ENCODE measurements around the gene RNF151.
"Not testable (repeated sequence)": the region's sequence is repeated elsewhere in the genome, so short reads cannot be mapped to it uniquely, and the experiment has no call there.

Gene RNF151

DNA sequence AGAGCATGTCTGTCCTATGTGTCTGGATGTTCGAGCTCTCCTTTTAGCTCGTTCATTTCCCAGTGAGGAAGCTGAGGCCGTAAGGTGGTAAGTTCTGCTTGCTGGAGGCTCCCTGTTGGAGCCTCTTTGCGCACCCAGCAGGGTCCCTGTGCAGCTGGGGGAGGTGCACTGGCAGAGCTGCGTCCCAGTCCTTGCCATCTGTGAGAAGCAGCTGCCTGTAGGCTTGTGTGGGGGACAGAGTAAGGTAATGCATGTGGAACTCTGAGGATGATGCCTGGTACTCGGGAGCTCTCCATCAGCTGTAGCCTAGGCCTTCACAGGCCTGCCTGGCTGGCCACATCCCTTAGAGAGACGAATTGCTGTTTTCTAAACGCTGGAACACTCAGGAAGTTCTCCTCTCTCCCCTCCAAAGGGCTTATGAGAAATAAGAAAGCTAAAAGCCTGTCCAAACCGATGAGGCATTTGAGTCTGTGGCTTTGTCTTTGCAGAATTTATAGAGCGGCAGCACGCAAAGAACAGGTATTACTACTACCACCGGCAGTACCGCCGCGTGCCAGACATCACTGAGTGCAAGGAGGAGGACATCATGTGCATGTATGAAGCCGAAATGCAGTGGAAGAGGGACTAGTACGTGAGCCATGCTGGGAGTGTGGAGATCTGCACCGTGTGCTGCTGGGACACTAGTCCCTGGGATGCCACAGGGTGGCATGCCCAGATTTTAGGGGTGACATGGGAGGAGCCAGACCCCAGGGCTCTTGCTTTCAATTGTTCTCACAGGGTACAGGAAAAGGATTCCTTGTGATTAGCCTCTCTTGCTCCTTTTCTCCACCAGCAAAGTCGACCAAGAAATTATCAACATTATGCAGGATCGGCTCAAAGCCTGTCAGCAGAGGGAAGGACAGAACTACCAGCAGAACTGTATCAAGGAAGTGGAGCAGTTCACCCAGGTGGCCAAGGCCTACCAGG lies 5.7 kb upstream of the RNF151 start:
- DNase-seq (ENCODE audit: low read depth) = no peak
- TF ChIP-seq, protein P1, sequence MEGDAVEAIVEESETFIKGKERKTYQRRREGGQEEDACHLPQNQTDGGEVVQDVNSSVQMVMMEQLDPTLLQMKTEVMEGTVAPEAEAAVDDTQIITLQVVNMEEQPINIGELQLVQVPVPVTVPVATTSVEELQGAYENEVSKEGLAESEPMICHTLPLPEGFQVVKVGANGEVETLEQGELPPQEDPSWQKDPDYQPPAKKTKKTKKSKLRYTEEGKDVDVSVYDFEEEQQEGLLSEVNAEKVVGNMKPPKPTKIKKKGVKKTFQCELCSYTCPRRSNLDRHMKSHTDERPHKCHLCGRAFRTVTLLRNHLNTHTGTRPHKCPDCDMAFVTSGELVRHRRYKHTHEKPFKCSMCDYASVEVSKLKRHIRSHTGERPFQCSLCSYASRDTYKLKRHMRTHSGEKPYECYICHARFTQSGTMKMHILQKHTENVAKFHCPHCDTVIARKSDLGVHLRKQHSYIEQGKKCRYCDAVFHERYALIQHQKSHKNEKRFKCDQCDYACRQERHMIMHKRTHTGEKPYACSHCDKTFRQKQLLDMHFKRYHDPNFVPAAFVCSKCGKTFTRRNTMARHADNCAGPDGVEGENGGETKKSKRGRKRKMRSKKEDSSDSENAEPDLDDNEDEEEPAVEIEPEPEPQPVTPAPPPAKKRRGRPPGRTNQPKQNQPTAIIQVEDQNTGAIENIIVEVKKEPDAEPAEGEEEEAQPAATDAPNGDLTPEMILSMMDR (IDR thresholded peaks at IDR 0.05; ENCODE audit: low read depth, low read length, missing control alignments) = no peak
- H3K4me3 ChIP-seq (ENCODE audit: low read depth, low read length) = peak overlapping the region; percentile 95

DNA sequence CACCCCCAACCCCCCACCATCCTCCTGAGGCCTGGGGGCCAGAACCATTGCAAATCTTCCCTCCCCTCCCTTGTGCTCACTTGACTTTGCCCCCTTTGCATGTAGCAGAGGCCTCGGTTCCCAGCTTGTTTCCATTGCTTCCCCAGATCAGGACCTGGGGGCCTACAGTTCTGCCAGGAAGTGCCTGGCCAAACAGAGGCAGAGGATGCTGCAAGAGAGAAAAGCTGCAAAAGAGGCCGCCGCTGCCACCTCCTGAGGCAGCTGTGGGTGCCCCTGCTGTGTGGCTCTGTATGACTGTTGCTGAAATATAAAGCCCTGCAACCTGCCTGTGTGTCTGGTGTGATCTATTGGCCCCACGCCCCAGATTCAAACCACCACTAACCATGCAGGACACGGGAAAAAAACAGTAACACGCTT lies 5.0 kb upstream of the RNF151 start:
- H3K4me3 ChIP-seq (ENCODE audit: low read depth, low read length) = peak overlapping the region; percentile 35
- DNase-seq (ENCODE audit: low read depth) = no peak
- TF ChIP-seq, protein P1 (IDR thresholded peaks at IDR 0.05; ENCODE audit: low read depth, low read length, missing control alignments) = no peak

DNA sequence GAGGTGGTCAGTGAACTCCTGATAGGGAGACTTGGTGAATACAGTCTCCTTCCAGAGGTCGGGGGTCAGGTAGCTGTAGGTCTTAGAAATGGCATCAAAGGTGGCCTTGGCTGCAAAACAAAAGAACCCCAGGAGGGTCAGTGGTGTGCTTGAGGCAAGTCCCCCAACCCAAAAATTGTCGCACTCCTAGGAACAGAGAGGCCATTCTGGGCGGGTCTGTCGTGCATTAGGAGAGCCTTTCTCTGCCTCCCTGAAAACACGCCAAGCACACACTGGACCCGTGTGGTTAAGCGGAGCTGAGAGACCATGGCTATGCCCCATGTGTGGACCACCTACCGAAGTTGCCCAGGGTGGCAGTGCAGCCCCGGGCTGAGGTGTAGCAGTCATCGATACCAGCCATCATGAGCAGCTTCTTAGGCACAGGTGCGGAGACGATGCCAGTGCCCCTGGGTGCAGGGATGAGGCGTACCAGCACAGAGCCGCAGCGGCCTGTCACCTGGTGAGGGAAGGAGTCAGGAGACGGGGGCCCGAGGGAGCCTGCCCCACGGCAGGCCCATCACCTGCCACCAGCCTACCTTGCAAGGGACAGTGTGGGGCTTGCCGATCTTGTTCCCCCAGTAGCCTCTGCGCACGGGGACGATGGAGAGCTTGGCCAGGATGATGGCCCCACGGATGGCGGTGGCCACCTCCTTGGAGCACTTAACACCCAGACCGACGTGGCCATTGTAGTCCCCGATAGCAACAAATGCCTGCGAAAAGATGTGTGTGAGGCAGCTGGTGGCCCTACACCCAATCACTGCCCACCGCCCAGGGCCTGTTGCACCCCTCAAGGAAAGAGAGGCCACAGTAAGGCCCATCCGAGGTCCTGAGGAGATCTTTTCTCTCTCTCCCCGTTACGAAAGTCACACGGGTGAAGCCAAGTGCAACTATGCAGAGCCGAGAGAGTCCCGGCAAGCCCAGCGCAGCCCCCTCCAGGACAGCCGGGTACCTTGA lies 4.2 kb upstream of the RNF151 start:
- peak overlapping the region; percentile 72 for H3K4me3 ChIP-seq (ENCODE audit: low read depth, low read length)
- DNase-seq (ENCODE audit: low read depth) = not testable (repeated sequence)

DNA sequence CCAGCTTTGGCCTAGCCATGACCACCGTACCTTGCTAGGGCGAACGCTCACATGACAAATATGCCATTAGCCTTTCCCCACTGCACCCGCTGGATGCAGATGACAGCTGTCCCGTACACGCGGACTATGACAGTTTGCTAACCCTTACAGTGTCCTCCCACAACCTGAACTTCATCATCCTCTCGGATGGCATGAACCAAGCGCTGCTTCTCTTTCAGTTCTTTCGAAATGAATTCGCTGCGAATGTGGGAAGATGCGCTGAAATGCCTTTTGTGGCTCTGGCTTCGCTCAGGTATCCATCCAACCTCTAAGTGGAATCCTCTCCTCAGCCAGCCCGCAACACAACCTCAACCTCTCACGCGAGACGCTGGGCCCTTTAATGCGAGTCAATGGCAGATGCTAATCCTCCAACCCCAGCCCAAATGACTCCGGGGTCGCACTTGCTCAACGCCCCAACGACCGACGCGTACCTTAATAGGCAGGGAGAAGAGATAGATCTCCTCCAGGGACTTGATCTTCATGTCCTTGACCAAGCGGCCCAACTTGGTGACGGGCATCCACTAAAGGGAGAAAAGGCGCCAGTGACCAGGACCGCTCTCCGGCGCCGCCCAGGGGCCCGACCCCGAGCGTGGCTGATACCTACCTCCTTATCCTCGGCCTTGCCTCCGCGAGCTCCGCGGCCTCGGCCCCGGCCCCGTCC lies 2.7 kb upstream of the RNF151 start:
- H3K4me3 ChIP-seq (ENCODE audit: low read depth, low read length) = peak overlapping the region; percentile 72
- DNase-seq (ENCODE audit: low read depth) = no peak
- TF ChIP-seq, protein P1 (IDR thresholded peaks at IDR 0.05; ENCODE audit: low read depth, low read length, missing control alignments) = peak; percentile 27

DNA sequence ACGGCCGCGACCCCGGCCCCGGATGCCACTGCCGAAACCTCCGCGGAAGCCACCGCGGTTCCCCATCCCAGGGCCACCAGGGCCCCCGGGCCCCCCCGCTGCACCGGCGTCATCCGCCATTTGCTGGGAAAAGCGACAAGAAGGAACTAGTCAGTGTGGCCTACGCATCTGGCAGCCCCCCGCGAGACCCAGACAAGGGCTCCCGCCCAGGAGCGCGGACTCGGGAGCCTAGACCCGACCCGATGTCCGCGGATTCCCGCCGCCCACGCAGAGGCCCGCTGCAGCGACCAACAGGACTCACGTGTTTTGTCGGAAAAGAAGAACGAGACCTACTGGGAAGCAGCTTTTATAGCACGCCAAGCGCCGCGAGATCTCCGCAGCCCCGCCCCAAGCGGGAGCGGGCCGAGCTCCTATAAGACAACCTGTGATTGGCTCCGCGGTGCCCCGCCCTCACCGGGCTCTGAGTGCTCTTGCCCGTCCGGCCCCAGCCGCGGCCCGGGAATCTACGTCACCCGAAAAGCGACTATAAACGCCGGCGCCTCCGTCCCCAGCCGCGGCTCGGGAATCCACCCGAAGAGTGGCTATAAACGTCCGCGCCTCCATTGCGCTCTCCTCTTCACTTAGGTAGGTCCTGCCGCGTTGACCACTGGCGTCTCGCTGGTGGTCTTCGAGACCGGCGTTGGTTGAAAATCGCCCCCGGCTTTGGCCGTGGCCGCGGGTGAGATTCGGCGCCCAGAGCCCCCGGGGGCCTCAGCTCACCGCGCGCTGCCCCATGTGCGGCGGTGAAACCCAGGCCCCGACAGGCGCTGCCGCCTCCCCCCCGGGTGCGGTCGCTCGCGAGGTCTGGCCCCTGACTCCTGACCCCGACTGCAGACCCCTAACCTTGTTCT lies 1.9 kb upstream of the RNF151 start, which contains the start of gene RPS2:
TSS of gene RPS2 (minus strand) at position 321 of the 890 bp plus-strand sequence. CDS start at position 120, 201 bp downstream.
- peak within 1 kb of the TSS; percentile 72 for H3K4me3 ChIP-seq (ENCODE audit: low read depth, low read length)
- TF ChIP-seq, protein P1 (IDR thresholded peaks at IDR 0.05; ENCODE audit: low read depth, low read length, missing control alignments) = no peak
- DNase-seq (ENCODE audit: low read depth) = peak; percentile 95

DNA sequence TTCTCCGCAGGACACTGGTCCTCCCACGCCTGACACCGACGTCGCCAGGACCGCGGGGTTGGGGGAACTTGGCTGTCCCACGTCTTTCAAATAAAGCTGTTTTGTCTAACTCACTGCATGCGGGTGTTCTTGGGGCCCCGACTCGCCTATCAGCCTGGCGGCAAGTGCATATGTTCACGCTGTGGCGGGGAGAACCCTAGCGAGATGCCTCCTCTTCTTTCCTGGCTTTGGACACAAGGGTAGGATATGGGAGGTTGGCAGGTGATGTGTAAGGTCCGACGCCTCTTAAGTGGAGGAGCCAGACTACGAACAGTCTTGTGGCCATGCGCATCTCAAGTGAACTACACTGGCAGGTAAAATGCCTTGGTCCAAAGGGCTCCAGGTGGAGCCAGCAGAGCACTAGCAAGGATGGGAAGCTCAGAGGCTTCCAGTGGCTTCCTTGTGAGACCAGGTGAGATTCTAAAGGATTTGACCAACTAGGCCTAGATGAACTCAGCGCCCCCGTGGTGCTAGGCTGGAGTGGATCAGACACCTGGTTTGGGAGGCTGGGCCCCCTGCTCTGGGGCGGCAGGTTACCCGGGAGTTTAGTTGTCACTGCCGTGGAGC lies 1.2 kb upstream of the RNF151 start:
- TF ChIP-seq, protein P1 (IDR thresholded peaks at IDR 0.05; ENCODE audit: low read depth, low read length, missing control alignments) = no peak

More for the DNA sequence above, 1.2 kb upstream of the RNF151 start:
- no peak for DNase-seq (ENCODE audit: low read depth)
- peak overlapping the region; percentile 72 for H3K4me3 ChIP-seq (ENCODE audit: low read depth, low read length)

Data from GM12864 (cell line).